Keratinocyte (primary cell): ENCODE data around the gene DNAJB6. TPM values are rescaled to one million over a fixed set of nuclear protein-coding genes. Genes with fewer than 3 reads are reported as not detected.
A peak's percentile ranks its signal among the peaks of the same experiment; 100 is the strongest.

Source experiments
- DNase-seq: peaks from one replicate; pipeline ENCODE4 v3.0.0-alpha.2; 2011; ENCODE audit warnings: low read depth, missing footprints, low spot score
- FAIRE-seq: peaks from 2 replicates; lab custom pipeline; 2011; peaks lifted over from hg19 to GRCh38; lab: Jason Lieb, UNC
- H2AFZ ChIP-seq: 2 replicates; pipeline ENCODE4 v1.6.0; 2012; ENCODE audit warnings: low read length, control low read depth, inconsistent platforms; ENCODE audit not compliant: control insufficient read depth
- H3K27ac ChIP-seq: 2 replicates; pipeline ENCODE4 v1.5.1; 2011; ENCODE audit warnings: low read length; ENCODE audit not compliant: control insufficient read depth, insufficient read depth
- H3K27me3 ChIP-seq: 3 replicates; pipeline ENCODE4 v1.6.0; 2011; ENCODE audit warnings: low read length; ENCODE audit not compliant: control insufficient read depth, insufficient read depth; ENCODE audit errors: extremely low read depth
- H3K36me3 ChIP-seq, 2 experiments: 2 replicates in 1 of 2; 3 replicates in 1 of 2; pipeline ENCODE4 v1.5.1; 2011; ENCODE audit warnings: low read length in 2 of 2, mild to moderate bottlenecking in 1 of 2; ENCODE audit not compliant: control insufficient read depth in 2 of 2, insufficient read depth in 2 of 2; ENCODE audit errors: extremely low read depth in 1 of 2
- H3K4me1 ChIP-seq: 3 replicates; pipeline ENCODE4 v1.5.1; 2011; ENCODE audit warnings: low read length; ENCODE audit not compliant: control insufficient read depth, insufficient read depth; ENCODE audit errors: extremely low read depth
- H3K4me2 ChIP-seq: 3 replicates; pipeline ENCODE4 v1.6.0; 2011; ENCODE audit warnings: low read depth, low read length; ENCODE audit not compliant: control insufficient read depth, insufficient read depth; ENCODE audit errors: extremely low read depth
- H3K4me3 ChIP-seq, 3 experiments: fragments of 200-600 bp in 1 of 3; sonication (generic) in 1 of 3; 2 replicates in 2 of 3; 3 replicates in 1 of 3; pipeline ENCODE4 v1.5.1; 2011 to 2016; ENCODE audit warnings: low read length in 3 of 3, mild to moderate bottlenecking in 3 of 3, control low read depth in 2 of 3, inconsistent platforms in 1 of 3, low read depth in 1 of 3, mixed read lengths in 1 of 3, mixed run types in 1 of 3, moderate library complexity in 1 of 3; ENCODE audit not compliant: control insufficient read depth in 2 of 3, insufficient read depth in 2 of 3; ENCODE audit errors: extremely low read depth in 1 of 3
- H3K79me2 ChIP-seq: 2 replicates; pipeline ENCODE4 v1.6.0; 2012; ENCODE audit warnings: low read length; ENCODE audit not compliant: control insufficient read depth, insufficient read depth
- H3K9ac ChIP-seq: 3 replicates; pipeline ENCODE4 v1.6.0; 2011; ENCODE audit warnings: low read length; ENCODE audit not compliant: control insufficient read depth, insufficient read depth; ENCODE audit errors: extremely low read depth
- H3K9me1 ChIP-seq: 3 replicates; pipeline ENCODE4 v1.6.0; 2011; ENCODE audit warnings: low read length; ENCODE audit not compliant: control insufficient read depth, insufficient read depth; ENCODE audit errors: extremely low read depth
- H3K9me3 ChIP-seq: 2 replicates; pipeline ENCODE4 v1.5.1; 2012; ENCODE audit warnings: low read depth, low read length; ENCODE audit not compliant: control insufficient read depth
- H4K20me1 ChIP-seq: 3 replicates; pipeline ENCODE4 v1.6.0; 2011; ENCODE audit warnings: low read length; ENCODE audit not compliant: control insufficient read depth, insufficient read depth; ENCODE audit errors: extremely low read depth
- CTCF ChIP-seq, 3 experiments: IDR thresholded peaks in 1 of 3; conservative IDR thresholded peaks in 1 of 3; optimal IDR thresholded peaks in 1 of 3; 2 replicates in 2 of 3; 3 replicates in 1 of 3; pipeline versions ENCODE3 to v1.5.1; 2011; ENCODE audit warnings: low read length in 3 of 3, mild to moderate bottlenecking in 3 of 3, moderate library complexity in 2 of 3, control low read depth in 1 of 3, inconsistent platforms in 1 of 3; ENCODE audit not compliant: insufficient read depth in 2 of 3; ENCODE audit errors: extremely low read depth in 1 of 3
- EZH2 ChIP-seq: IDR thresholded peaks from one replicate; pipeline ENCODE4 v1.6.1; 2012; ENCODE audit warnings: inconsistent platforms, mild to moderate bottlenecking, low read length, moderate library complexity
- dilution Hi-C: fragments of 300-500 bp; cut with MboI; formaldehyde crosslinking; loops from one replicate; pipeline ENCODE4 v1.7.0; 2020; ENCODE audit warnings: low sequenced_read_pairs; ENCODE audit not compliant: extremely low pct_ligation_motif_present
- polyA plus RNA-seq, 5 experiments: library from polyadenylated mRNA; depleted of rRNA in 3 of 5; stranded (reverse) in 3 of 5; stranded (forward) in 1 of 5; unstranded in 1 of 5; fragments of >200 nt; gene quantifications; 1 replicate in 1 of 5; 2 replicates in 3 of 5; 3 replicates in 1 of 5; pipeline versions ENCODE4 v1.2.1 to v1.2.3, GENCODE V29; 2011 to 2012; ENCODE audit warnings: missing spikeins in 2 of 5, low read depth in 1 of 5, low replicate concordance in 1 of 5

Gene DNAJB6
- polyA plus RNA-seq, 1 donor (not counting 4 experiments of a cell fraction or from before 2014, with no cell fraction given) = 152 TPM

- H3K4me2 ChIP-seq = peak overlapping the region; percentile 81
- H2AFZ ChIP-seq = peak overlapping the region; percentile 61
- H3K4me1 ChIP-seq = peaks cover 6% of the 10 kb centered on the region
- no peaks in the 10 kb centered on the region for H3K9me3 ChIP-seq
- dilution Hi-C loops = no loop called here
- H3K36me3 ChIP-seq = no peaks in the 10 kb centered on the region
- no peaks in the 10 kb centered on the region for H3K79me2 ChIP-seq
- no peak overlapping the region for H3K27ac ChIP-seq
- no peaks in the 10 kb centered on the region for H3K27me3 ChIP-seq
- no peaks in the 10 kb centered on the region for H3K9me1 ChIP-seq
- H3K9ac ChIP-seq = no peak overlapping the region
- TF ChIP-seq EZH2 (no peak), CTCF (optimal IDR thresholded peaks at IDR 0.05 in 1 of 3, IDR thresholded peaks at IDR 0.05 in 1 of 3, conservative IDR thresholded peaks at IDR 0.05 in 1 of 3; ENCODE audit: extremely low read depth in 1 of 3, insufficient read depth in 2 of 3, low read length in 3 of 3) (no peak)
- no peak overlapping the region for H3K4me3 ChIP-seq
- DNase-seq (no peak), FAIRE-seq (no peak)
- H4K20me1 ChIP-seq = no peaks in the 10 kb centered on the region
Observed at GRCh38 chr7:157431951-157432540, 95.2 kb downstream of the DNAJB6 start.

GRCh38 chr7:157432541-157432956 is 95.7 kb downstream of the DNAJB6 start:
- FAIRE-seq (no peak), DNase-seq (peak; percentile 52)
- Histone ChIP-seq H4K20me1 (no peaks in the 10 kb centered on the region), H3K4me3 (peak overlapping the region in 2 of 3 experiments; percentile 54 to 56), H3K27me3 (no peaks in the 10 kb centered on the region), H3K27ac (no peak overlapping the region), H3K36me3 (no peaks in the 10 kb centered on the region), H3K9me3 (no peaks in the 10 kb centered on the region), H3K4me1 (peaks cover 6% of the 10 kb centered on the region), H3K79me2 (no peaks in the 10 kb centered on the region), H3K9ac (peak overlapping the region; percentile 42), H2AFZ (peak overlapping the region; percentile 61), H3K4me2 (peak overlapping the region; percentile 81), H3K9me1 (no peaks in the 10 kb centered on the region)
- dilution Hi-C loops = no loop called here
- no peak for TF ChIP-seq CTCF (optimal IDR thresholded peaks at IDR 0.05 in 1 of 3, IDR thresholded peaks at IDR 0.05 in 1 of 3, conservative IDR thresholded peaks at IDR 0.05 in 1 of 3; ENCODE audit: extremely low read depth in 1 of 3, insufficient read depth in 2 of 3, low read length in 3 of 3)
- no peak for TF ChIP-seq EZH2
